Activated naive CD8-positive, alpha-beta T cell treated with anti-CD3 and anti-CD28 coated beads, Interleukin-2, amount 50 U/mL, for 16 hours (primary cell): ENCODE measurements around the gene ABCA7.
"Not testable (repeated sequence)": the region's sequence is repeated elsewhere in the genome, so short reads cannot be mapped to it uniquely, and the experiment has no call there.

Experiments
- DNase-seq: peaks from one replicate; pipeline ENCODE4 v3.0.0-alpha.2; 2020; ENCODE audit warnings: low read depth, low spot score

Gene ABCA7

DNA sequence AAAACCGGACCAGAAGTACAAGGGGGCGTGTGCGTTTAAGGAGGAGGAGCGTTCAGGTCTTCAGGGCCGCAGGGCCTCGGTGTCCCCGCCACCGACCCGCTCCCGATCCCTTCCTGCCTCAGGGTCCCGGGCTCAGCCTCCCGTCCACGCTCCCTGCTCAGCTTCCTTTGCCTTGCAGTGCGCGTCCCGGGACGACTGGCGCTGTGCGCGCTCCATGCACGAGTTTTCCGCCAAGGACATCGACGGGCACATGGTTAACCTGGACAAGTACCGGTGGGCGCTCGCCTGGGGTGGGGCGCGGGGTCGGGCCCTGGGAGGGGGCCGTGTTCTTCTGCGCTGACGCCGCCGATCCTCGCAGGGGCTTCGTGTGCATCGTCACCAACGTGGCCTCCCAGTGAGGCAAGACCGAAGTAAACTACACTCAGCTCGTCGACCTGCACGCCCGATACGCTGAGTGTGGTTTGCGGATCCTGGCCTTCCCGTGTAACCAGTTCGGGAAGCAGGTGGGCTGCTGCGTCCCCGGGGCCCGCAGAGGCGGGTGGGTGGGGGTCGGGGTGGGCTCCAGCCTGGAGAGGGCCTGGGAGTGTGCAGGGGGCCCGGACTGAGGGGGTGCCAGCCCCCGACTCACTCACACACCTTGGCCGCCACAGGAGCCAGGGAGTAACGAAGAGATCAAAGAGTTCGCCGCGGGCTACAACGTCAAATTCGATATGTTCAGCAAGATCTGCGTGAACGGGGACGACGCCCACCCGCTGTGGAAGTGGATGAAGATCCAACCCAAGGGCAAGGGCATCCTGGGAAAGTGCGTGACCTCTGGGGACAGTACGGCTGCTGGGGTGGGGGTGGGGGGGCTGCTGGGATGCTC lies 65.3 kb downstream of the ABCA7 start:
- no peak for DNase-seq

DNA sequence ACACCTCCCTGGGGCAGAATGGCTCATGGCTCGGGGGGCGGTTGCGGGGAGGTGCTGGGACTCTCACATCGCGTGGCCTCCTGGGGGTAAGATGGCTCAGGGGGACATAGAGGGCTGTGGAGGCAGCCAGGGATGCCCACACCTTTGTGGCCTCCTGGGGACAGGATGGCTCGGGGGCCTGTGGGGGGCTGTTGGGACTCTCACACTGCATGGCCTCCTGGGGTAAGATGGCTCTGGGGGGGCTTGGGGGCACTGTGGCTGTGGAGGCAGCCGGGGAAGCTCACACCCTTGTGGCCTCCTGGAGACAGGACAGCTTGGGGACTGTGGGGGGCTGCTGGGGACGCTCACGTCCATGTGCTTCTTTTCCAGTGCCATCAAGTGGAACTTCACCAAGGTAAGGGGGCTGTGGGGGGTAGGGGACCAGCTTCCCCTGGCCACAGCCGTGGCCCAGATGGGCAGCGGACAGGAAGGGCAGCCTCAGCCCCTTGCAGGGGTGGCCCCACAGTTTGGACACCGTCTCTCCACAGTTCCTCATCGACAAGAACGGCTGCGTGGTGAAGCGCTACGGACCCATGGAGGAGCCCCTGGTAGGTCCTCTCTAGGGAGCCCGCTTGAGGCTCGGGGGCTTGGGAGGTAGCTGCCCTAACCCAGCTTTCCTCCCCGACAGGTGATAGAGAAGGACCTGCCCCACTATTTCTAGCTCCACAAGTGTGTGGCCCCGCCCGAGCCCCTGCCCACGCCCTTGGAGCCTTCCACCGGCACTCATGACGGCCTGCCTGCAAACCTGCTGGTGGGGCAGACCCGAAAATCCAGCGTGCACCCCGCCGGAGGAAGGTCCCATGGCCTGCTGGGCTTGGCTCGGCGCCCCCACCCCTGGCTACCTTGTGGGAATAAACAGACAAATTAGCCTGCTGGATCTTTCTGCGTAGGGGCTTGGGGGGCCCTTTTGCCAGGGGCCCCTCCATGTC lies 66.2 kb downstream of the ABCA7 start:
- DNase-seq, result no peak

DNA sequence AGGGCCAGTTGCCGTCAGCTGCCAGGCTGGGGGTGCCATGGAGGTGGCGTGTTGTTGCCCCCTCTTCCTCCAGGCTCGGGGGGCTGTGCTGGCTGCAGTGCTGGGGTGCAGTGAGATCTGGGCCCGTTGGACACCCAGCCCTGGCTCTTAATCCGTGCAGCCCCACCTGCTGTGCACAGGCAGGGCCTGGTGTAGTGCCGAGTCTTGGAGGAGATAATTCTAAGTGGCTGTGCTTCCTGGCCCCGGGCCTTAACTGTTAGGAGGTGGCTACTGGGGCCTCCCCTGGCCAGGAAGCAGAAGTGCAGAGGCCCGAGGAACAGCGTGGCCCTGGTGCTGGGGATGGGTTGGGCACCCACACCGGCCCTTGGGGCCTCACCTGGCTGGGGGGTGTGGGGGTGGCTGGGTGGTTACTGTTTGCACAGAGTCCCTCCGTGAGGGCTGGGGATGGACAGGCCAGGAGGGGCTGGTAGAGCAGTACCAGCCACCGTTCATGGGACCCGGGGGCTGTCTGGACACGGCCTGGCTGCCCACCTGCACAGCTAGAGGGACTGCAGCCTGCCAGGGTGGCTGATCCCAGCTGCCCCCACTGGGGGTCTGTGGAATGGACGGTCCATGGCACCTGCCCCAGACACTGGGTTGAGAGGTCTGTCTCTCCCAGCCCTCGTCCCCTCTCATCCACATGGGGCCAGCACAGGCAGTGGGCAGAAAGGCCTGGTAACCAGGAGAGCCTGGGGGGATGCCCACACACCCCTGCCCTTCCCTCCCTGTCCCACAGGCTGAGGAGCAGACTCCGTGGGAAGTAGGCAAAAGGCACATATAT lies 67.1 kb downstream of the ABCA7 start:
- DNase-seq, result no peak

DNA sequence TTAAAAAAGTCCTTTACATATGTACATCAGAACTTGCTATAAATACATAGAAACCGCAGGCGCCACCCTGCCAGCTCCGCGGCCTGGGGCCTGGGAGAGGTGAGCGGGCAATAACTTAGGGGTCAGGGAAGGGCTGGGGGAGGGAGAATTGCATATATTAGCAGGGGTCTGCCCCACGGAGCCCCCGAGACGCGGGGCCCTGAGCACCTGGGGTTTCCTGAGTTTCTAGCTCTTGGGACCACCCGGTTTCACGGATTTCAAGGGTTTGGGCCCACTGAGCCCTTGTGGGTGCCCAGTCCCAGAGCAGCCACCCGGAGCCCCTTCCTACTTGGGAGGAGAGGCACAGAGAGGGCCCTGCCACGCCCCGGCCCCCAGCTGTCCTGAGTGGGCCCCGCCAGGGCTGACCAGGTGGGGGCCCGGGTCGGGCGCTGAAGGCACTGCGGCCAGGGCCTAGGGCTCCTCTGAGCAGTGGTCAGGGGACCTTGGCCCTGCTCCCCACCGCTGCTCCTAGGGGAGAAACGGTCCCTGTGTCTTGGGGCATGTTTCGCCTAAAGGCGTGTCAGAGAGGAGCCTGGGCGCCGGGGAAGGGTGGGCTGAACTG lies 67.9 kb downstream of the ABCA7 start:
- DNase-seq, result no peak

DNA sequence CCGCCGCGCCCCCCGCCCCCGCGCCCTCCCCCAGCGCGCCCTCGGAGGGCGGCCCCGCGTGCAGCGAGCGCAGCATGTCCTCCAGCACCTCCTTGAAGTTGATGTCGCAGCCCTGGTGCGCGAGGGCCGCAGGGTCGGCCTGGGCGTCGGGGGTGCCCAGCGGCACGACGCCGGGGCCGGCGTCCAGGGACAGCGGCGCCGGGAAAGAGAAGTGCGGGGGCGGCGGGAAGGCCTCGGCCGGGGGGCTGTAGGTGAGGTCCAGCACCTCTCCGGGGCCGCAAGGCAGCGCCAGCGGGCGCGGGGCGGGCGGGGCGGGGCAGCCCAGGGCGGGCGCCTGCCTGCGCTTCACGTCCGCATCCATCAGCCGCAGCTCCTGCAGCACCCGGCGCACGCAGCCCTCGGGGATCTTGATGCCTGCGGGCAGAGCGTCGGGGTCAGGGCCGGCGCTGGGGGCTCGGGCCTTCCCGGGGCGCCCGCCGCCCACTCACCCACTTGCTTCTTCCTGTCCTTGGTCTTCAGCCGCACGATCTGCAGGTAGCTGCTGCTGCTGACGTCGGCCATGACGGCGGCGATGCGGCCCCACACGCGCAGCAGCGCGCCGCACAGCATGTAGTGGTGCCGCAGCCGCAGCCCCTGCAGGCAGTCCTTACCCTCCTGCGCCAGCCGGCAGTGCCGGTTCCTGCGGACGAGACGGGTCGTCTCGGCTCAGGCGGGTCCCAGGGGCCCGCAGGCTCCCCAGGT lies 68.6 kb downstream of the ABCA7 start:
- DNase-seq, result no peak

DNA sequence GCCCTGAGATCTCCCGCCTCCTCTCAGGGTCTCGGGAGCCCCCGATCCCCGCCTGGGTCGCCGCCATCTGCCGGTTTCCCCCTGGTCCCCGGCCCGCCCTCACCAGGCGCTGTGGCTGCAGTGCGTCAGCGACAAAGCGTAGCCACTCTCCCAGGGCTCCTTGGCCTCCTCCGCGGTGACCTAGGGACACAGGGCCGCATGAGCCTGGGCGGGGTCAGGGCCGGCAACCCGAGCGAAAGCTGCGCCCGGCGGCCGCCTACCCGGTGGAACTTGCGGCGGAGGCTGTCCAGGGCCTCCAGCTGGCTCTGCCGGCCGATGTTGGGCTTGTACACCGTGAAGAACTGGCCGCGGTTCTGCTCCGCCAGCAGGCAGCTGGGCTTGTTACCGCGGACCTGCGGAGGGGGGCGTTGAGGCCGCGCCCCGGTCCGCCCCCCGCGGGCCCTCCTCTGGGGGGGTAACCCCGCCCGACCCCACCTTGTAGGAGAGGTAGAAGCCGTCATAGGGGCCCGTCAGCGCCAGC lies 69.2 kb downstream of the ABCA7 start:
- DNase-seq, result no peak

DNA sequence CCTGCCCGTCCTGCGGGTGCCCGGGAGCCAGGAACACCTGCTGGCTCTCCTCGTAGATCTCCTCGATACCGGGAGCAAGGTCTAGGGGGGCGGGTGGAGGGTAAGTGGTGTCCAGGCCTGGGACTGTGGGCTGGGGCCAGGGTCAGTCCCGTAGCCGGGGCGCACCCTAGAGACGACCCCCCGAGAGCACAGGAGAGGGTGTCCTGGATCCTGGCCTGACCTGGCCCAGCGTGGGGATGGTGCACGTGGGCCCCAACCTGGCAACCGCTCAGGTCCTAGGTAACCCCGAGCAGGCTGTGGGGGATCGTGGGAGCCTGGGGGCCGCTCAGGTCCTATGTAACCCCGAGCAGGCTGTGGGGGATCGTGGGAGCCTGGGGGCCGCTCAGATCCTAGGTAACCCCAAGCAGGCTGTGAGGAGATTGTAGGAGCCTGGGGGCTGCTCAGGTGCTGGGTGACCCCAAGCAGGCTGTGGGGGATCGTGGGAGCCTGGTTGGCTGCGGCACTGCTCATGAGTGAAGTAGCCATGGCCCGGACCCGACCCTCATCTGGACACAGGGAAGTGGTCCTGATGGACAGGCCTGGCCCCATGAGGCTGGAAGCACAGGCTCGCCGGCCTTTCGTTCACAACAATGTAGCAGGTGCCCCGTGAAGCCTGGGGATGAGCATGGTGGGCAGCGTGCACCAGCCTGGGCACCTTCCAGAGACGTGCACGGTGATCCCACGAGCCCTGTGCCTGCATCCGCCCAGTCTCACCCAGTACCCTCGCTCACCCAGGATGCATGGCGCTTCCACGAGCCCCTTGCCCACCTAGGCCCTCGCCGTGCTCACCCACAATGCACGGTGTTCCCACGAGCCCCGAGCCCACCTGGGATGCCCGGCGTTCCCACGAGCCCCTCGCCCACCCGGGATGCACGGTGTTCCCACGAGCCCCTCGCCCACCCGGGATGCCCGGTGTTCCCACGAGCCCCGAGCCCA lies 70.1 kb downstream of the ABCA7 start:
- DNase-seq, result no peak

DNA sequence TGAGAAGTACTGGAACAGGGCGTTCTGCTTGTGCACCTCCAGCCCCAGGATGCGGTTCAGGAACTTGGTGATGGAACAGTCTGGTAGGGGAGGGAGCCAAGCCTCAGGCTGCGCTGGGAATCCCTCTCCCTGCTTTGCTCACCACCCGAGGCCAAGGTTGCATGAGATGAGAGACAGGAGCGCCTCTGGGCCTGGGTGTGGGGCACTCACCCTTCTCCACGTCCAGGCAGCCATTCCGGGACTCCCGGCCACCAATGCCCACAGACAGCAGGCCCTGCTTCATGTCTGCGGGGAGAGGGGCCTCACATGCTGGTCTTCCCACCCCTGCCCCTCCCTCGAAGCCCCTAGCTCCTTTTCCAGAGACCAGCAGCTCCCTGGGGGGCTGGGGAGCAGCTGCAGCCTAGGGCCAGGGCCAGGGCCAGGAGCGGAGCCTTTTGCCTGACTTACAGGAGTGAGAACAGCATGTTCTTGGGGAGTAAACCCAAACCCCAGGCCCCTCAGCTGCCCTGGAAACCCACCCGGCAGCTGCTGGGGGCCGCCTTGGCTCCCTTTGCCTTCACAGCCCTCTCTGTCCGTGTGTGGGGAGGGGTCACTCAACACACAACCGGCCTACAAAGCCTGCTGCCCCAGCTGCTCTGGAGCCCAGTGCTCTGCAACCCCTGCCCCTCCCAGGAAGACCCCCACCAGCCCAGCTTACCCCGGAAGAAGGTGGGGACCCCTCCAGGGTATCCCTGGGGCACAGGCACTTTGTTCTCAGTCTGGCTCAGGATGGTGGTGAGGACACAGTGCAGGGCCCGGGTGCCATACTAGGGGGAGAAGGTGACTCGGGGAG lies 71.1 kb downstream of the ABCA7 start:
- no peak for DNase-seq

DNA sequence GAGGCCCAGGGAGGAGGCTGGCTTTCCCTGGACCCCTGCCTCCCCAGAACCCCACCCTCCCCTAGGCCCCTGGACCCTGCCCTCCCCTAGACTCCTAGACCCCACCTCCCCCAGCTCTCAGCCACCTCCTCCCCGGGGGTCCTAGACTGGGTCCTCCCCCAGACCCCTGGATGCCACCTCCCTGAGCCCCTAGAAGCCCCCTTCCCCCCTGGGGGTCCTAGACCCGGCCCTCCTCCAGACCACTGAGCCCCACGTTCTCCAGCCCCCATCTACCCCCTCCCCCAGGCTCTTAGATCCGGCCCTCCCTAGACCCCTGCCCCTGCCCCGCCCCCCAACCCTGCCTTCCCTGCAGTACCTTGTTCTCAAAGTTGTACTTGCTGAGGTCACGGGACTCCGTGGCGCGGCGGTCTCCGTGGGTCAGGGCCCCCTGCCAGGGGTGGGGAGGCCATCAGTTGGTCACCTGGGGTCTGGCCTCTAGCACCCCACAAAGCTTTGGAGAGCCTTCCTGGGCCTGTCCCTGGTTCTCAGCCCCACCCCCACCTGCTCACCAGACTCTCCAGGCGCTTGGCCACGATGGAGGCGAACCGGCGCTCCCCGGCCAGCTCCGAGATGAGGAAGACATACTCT lies 71.8 kb downstream of the ABCA7 start:
- no peak for DNase-seq

DNA sequence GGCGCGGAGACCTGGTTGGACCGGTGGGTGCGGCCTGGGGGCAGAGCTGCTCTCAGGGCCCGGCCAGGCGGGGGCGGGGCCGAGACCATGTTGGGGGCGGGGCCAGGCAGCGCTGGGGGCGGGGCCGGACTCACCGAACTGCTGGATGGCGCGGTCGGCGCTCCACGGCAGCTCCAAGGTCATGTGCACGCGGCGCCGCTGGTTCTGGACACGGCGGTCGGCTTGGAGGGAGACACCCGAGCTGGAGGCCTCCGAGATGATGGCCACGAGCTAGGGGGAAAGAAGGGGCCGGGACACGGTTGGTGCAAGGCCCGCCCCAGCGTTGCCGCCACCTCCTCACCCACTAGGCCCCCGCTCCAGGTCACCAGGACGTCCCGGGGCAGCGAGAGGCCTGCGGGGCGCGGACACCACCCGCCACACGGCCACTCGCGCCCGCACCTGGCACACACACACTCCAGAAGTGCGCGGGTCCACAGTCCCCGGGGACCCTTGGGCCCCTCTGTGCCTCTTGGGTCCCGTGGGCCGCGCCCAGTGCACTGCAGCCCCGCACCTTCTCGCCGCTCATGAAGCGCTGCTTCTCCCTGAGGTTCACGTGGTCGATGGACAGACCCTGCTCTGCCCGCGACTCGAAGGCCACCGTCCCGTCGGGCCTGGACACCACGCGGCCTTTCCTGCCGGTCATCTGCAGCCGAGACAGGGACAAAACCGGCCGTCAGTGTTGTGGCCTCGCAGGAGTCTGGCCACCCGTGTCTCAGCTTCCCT lies 72.5 kb downstream of the ABCA7 start:
- DNase-seq, result no peak

DNA sequence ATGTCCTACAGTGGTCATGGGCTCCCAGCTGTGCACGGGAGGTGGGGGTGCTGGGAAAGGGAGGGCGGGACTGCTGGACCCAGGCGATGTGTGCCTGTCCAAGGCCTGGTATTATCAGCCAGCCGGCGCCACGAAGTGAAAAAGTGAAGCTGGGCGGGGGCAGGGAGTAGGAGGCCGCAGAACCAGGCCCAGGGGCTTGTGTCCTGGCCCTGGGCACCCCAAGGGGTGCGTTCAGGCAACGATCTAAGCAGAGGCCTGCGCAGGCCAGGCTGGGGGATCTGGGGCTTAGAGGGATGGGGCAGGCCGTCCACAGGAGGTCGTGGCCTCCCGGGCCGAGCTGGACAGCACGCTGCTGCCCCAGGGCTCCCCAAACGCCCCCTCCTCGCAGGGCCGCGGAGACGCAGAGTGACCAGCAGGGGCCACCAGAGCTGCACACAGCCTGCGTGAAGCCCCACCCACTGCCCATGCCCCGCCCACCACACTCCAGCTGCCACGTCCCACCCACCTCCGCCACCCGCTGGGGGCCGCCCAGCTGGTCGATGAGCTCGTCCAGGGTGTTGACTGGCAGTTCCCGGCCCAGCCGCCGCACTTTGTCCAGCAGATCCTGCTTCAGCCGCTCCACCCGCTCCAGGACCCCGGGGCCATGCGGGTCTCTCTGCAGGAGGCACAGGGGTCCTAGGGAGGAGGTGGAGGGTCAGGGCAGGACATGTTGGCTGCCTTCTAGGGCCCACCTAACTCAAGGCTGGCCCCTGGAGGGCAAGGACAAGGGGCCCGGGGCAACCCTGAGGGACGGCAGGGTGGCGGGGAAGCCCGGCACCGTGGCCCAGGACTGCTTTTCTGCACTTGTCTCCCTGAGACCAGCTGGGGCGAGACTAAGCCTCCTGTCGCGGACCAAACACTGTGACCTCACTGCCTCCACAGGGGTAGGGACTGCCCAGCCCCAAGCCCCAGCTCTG lies 73.4 kb downstream of the ABCA7 start:
- DNase-seq, result peak; percentile 75

DNA sequence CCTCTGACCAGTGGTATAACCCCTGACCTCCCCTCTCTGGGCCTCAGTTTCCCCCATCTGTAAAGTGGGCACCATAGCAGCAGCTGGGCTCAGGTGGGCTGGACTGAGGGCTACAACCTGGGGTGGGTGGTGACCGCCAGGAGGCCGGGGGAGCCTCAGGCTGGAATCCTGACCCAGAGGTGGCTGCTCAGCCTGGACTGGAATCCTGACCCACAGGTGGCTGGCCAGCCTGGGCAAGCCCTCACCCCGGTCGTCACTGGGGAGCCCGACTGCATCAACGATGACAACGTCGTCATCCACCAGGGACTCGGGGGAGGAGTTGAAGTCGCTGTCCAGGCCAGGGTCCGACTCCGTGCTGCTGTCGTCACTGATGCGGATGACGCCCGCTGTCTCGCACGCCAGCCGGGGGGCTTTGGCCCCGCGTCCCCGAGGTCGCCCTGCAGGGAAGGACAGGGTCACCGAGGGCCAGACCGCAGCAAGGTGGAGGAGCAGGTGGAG lies 74.1 kb downstream of the ABCA7 start:
- no peak for DNase-seq

DNA sequence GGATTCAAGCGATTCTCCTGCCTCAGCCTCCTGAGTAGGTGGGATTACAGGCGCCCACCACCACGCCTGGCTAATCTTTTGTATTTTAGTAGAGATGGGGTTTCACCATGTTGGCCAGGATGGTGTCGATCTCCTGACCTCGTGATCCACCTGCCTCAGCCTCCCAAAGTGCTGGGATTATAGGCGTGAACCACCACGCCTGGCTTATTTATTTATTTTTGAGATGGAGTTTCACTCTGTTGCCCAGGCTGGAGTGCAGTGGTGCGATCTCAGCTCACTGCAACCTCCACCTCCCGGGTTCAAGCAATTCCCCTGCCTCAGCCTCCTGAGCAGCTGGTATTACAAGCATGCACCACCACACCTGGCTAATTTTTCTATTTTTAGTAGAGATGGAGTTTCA lies 74.8 kb downstream of the ABCA7 start:
- not testable (repeated sequence) for DNase-seq
